Effector memory CD8-positive, alpha-beta T cell (primary cell): Measurements from ENCODE around the gene FAM83F.
A peak's percentile ranks its signal among the peaks of the same experiment; 100 is the strongest.

Experiments used
- ATAC-seq: fragments of 150-1000 bp; cut with Tn5 transposase; replicated peaks from 2 replicates; pipeline ENCODE4 v1.10.0; 2021; ENCODE audit warnings: mild to moderate bottlenecking, moderate library complexity
- DNase-seq, 3 experiments: peaks; one replicate each; pipeline ENCODE4 v3.0.0; 2021
- H3K27ac Mint-ChIP-seq, 2 donors: one replicate each; pipeline ENCODE4 v1.8.0; 2022; ENCODE audit warnings: mild to moderate bottlenecking in 2 of 2, mixed read lengths in 2 of 2, moderate library complexity in 2 of 2
- H3K27me3 Mint-ChIP-seq, 2 donors: one replicate each; pipeline ENCODE4 v1.8.0; 2022; ENCODE audit warnings: mixed read lengths in 2 of 2
- H3K36me3 Mint-ChIP-seq: one replicate; pipeline ENCODE4 v1.8.0; 2022; ENCODE audit warnings: mild to moderate bottlenecking, moderate library complexity, mixed read lengths; ENCODE audit not compliant: insufficient read depth
- H3K4me1 Mint-ChIP-seq, 2 donors: one replicate each; pipeline ENCODE4 v1.8.0; 2022; ENCODE audit warnings: low read depth in 2 of 2, mixed read lengths in 2 of 2
- H3K4me3 Mint-ChIP-seq, 2 donors: one replicate each; pipeline ENCODE4 v1.8.0; 2022; ENCODE audit warnings: mild to moderate bottlenecking in 2 of 2, mixed read lengths in 2 of 2, moderate library complexity in 2 of 2
- H3K9me3 Mint-ChIP-seq, 2 donors: one replicate each; pipeline ENCODE4 v1.8.0; 2022; ENCODE audit warnings: mixed read lengths in 2 of 2

Gene FAM83F

DNA sequence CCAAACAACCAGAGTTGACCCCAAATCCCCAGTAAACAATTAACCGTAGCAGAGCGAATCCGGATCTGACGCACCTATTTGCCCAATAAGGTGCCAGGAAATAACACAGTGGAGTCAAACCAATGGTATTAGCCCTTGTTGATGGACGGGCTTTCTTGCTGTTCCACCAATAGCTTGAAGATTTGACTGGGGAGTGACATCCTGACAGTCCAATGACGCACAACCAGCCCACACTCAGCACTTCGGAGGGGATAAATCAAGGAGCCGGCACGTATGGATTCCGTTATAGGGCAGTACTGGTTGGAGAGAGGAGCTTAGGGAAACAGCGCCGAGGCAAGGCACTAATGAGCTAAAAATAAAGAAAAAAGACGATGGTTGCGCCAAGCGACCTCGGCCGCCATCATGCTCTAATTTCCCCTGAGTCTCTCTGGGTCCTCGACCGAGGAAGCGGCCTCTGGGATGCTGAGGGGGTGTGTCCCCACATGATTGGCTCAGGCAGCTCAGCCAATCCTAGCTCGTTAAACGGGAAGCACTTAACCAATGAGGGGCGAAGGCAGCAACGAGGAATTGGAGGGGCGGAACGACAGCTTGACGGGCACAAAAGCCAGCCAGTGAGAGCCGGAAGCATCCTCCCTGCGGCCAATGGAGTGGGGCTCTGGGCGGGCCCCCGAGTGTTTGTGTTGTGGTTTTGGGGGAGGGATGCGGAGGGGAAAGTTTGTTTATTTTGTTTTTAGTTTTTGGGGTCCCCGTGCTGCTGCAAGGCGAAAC, 49.5 kb downstream of the FAM83F start:
- H3K27me3 Mint-ChIP-seq: peaks cover 9 to 11% of the 10 kb centered on the region in 2 donors
- peak overlapping the region; percentile 90 to 94 for H3K4me3 Mint-ChIP-seq
- H3K9me3 Mint-ChIP-seq: no peaks in the 10 kb centered on the region
- H3K27ac Mint-ChIP-seq: peak overlapping the region; percentile 99 to 100
- peaks cover 18 to 30% of the 10 kb centered on the region in 2 donors for H3K4me1 Mint-ChIP-seq
- ATAC-seq: peak; percentile 82
- peaks cover 42% of the 10 kb centered on the region for H3K36me3 Mint-ChIP-seq
- peak; percentile 98 to 99 (median 98) for DNase-seq

DNA sequence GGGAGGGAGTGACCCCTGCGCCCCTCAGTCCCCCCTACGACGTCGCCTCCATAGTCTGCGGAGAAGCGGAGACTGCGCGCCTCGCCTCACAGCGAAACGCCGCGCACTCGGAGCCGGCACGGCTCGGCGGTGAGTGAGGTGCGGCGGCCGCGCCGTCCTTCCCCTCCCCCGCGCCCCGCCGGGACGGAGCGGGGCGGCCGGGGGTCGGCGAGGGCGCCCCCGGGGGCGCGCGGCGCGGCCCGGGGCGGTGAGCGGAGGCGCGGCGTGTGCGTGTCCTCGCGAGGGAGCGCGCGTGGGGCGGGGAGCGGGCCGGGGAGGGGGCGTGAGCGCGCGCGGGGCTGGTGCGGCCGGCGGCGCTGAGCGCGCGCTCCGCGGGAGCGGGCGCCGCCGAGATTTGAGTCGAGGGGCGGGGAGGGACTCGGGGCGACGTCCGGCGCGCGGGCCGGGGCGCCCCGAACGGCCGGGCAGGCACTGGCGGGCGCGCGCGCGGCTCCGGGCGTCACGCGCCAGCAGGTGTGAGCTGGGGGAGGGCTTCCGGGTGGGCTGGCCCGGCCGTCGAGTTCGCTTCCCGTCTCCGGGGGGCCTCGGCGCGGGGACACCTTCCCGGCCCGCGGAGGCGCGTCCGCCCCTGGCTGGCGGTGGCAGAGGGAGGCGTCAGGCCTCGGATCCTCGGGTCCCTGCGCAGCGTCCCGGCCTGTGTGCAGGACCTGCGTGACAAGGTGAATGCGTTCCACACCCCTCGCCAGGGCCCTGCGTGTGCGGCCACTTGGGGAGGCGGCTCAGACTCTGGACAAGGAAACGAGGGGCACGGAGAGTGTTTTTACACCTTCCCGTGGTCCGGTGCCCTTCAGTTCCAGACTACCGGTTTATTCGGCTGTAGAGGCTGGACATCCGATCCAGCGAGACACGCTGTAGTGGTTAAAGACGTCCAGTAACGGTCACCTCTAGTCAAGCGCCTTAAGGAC, 50.4 kb downstream of the FAM83F start:
- Mint-ChIP-seq H3K4me3 (peak overlapping the region; percentile 90 to 94), H3K27me3 (peaks cover under 1 to 2% of the 10 kb centered on the region in 2 donors), H3K27ac (peak overlapping the region; percentile 99 to 100), H3K36me3 (peaks cover 42% of the 10 kb centered on the region), H3K9me3 (no peaks in the 10 kb centered on the region), H3K4me1 (peaks cover 24 to 36% of the 10 kb centered on the region in 2 donors)
- ATAC-seq (peak; percentile 36), DNase-seq (peak; percentile 74 to 78 (median 78))

DNA sequence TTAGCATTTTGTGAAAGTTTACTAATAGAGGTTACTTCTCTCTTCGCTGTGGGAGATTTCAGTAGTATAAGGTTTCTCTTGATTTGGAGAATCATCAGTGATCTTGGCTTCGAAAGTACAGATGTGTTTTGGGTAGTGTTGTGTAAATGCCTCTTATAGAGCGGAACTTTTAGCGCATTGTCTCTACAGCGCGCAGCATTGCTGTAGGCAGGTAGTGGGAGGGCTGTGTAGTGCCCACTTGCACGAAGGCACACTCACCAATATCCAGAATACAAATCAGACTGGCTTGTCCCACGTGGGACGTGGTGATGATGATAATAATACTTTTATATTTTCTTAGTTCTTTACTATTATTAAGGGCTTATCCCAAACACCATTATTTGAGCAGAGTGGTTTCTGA, 51.4 kb downstream of the FAM83F start:
- no peak for ATAC-seq
- peaks cover 42% of the 10 kb centered on the region for H3K36me3 Mint-ChIP-seq
- no peak for DNase-seq
- no peaks in the 10 kb centered on the region for H3K27me3 Mint-ChIP-seq
- peak overlapping the region; percentile 67 to 79 for H3K4me3 Mint-ChIP-seq
- peak overlapping the region; percentile 56 to 79 for H3K27ac Mint-ChIP-seq
- peaks cover 34 to 45% of the 10 kb centered on the region in 2 donors for H3K4me1 Mint-ChIP-seq
- H3K9me3 Mint-ChIP-seq: no peaks in the 10 kb centered on the region

DNA sequence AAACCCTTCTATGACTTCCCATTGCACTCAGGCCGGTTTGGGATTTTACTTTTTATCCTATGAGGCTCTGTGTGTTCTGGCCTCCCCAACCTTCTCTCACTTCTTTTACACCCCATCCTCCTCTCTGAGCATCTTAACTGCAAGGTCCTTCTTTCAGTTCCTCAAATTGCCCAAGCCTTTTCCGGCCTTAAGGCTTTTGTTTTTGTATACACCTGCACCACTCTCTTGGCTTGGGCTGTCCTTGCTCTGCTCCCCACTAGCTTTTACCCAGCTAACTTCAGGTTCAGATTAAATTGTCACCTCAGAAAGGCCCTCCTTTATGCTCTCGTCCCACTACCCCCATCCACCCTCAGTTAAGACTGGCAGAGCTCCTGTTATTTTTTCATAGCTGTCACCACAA, 55.5 kb downstream of the FAM83F start:
- Mint-ChIP-seq H3K27me3 (no peaks in the 10 kb centered on the region), H3K4me3 (peak overlapping the region in 1 of 2 donors; percentile 21), H3K4me1 (peaks cover 55 to 80% of the 10 kb centered on the region in 2 donors), H3K36me3 (peaks cover 34% of the 10 kb centered on the region), H3K27ac (peak overlapping the region; percentile 54 to 59), H3K9me3 (no peaks in the 10 kb centered on the region)
- no peak for ATAC-seq
- no peak for DNase-seq

DNA sequence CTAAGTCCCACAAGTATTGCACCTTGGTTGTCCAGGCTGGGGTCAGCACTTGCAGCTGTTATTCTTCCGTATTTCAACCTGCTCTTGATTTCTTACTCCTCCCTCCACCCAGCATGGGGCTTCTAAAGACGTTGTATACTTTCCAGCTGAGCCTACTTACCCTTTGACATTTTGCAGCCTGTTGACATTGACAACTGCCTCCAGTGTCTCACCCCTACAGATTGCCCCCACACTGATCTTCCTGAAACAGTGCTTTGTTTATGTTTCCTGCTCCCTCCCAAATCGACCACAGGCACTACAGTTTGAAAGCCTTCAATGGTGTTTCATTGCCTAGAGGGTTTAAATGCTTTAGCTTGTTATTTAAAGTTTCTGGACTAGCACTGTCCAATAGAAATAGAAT, 56.6 kb downstream of the FAM83F start:
- Mint-ChIP-seq H3K27ac (peak overlapping the region in 1 of 2 donors; percentile 47), H3K27me3 (no peaks in the 10 kb centered on the region), H3K4me1 (peaks cover 61 to 83% of the 10 kb centered on the region in 2 donors), H3K9me3 (no peaks in the 10 kb centered on the region), H3K36me3 (peaks cover 24% of the 10 kb centered on the region), H3K4me3 (peak overlapping the region; percentile 21 to 52)
- no peak for ATAC-seq
- no peak for DNase-seq

DNA sequence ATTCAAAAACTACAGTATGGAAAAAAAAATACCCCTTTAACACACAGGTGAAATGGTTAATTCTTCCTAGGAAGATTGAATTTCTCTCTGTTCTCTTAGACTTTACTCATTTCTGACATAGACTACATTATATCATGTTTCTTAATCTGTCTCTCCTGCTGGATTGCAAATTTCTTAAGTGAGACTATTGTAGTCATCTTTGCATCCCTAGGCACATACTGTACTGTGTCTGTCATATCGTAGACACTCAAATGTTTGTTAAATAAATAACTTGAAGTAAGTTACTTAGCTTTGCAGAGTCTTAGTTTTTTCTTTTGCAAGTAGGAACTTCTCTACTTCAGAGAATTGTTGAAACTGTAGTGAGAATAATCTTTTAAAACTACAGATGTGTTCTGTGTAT, 58.7 kb downstream of the FAM83F start:
- peak overlapping the region in 1 of 2 donors; percentile 15 for H3K4me3 Mint-ChIP-seq
- peaks cover 61 to 82% of the 10 kb centered on the region in 2 donors for H3K4me1 Mint-ChIP-seq
- ATAC-seq (no peak), DNase-seq (no peak)
- no peak overlapping the region for H3K27ac Mint-ChIP-seq
- H3K9me3 Mint-ChIP-seq: no peaks in the 10 kb centered on the region
- H3K36me3 Mint-ChIP-seq: peaks cover 11% of the 10 kb centered on the region
- no peaks in the 10 kb centered on the region for H3K27me3 Mint-ChIP-seq

DNA sequence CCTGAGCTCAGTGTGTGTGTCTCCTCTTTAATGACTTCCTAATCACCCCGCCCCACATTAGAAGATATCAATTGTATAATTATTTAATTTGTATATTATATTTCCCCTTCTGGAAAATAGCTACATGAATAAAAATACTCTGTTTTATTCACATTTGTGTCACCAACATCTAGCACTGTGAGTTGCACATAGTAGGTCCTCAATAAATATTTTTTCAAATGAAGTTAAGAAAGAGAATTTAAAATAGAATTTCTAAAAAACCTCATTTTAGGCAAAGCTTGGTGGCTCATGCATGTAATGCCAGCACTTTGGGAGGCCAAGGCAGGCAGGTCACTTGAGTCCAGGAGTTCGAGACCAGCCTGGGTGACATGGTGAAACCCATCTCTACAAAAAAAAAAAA, 59.7 kb downstream of the FAM83F start:
- peak overlapping the region; percentile 47 to 86 for H3K27ac Mint-ChIP-seq
- DNase-seq (no peak), ATAC-seq (no peak)
- peak overlapping the region; percentile 60 to 72 for H3K4me3 Mint-ChIP-seq
- H3K27me3 Mint-ChIP-seq: no peaks in the 10 kb centered on the region
- H3K4me1 Mint-ChIP-seq: peaks cover 58 to 81% of the 10 kb centered on the region in 2 donors
- peaks cover 6% of the 10 kb centered on the region for H3K36me3 Mint-ChIP-seq
- H3K9me3 Mint-ChIP-seq: no peaks in the 10 kb centered on the region

DNA sequence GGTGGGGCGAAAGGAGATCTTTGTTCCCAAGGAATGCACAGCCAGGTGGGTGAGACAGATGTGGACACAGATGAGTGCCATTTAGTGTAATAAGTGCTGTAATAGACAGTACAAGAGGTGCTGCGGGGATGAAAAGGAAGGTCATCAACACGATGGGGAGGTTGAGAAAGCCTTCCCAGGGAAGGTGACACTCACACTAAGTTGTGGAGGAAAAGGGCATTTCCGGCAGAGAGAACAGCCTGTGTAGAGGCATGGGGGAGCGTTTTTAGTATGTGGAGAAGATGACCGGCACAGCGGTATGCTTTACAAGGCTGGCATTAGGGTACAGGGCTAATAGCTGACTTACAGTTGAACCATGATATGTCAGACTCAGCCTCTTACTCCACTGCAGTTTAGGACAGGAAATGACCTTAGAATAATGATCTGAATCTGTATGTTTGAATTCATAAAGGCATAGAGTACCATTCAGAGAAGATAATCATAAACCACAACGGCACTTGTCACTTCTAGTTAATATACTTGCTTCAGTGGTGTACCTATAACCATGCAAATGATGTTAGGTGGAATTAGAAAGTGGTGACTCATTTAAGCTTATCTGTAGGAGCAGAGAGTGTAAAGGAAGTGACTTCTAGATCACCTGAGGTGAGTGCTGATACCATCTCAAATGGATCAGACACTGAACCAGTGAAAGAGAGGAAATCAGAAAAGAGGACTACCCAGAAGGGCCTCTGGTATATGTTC, 60.6 kb downstream of the FAM83F start:
- H3K27me3 Mint-ChIP-seq: no peaks in the 10 kb centered on the region
- DNase-seq (peak in 2 of 3 experiments; percentile 10), ATAC-seq (peak; percentile 91)
- H3K4me3 Mint-ChIP-seq: peak overlapping the region; percentile 60 to 72
- H3K9me3 Mint-ChIP-seq: no peaks in the 10 kb centered on the region
- peaks cover 10% of the 10 kb centered on the region for H3K36me3 Mint-ChIP-seq
- peak overlapping the region; percentile 47 to 86 for H3K27ac Mint-ChIP-seq
- peaks cover 52 to 75% of the 10 kb centered on the region in 2 donors for H3K4me1 Mint-ChIP-seq

DNA sequence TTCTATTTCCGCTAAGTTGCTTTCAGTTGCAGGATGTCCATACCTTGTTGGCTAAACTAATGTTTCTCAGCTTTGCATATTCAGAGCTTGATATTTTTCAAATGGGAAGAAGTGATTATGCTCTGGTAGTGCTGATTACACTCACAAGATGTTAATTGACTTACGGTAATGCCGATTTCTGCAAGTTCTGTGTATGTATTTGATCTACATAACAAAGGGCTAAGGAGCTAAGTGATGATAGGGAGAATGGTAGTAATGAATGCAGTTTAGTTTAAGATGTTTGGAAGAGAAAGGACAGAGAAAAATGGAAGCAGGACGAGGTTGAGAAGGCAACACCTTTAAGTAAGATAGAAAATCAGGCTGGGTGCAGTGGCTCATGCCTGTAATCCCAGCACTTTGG, 61.4 kb downstream of the FAM83F start:
- no peak for ATAC-seq

DNA sequence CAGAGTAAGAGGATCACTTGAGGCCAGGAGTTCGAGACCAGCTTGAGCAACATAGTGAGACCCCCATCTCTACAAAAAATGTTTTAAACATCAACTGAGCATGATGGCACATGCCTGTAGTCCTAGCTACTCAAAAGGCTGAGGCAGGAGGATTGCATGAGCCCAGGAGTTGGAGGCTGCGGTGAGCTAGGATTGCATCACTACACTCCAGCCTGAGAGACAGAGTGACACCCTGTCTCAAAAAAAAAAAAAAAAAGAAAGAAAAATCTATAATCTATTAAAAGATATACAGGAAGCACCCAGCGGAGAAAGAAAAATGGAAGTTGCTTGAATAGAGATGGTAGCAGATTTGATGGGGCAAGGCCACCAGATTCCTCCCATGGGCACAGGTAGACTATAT, 61.8 kb downstream of the FAM83F start:
- H3K27me3 Mint-ChIP-seq: no peaks in the 10 kb centered on the region
- no peak for ATAC-seq

More for the DNA sequence above, 61.4 kb downstream of the FAM83F start:
- Mint-ChIP-seq H3K4me1 (peaks cover 45 to 70% of the 10 kb centered on the region in 2 donors), H3K4me3 (peak overlapping the region in 1 of 2 donors; percentile 72), H3K27me3 (no peaks in the 10 kb centered on the region), H3K9me3 (no peaks in the 10 kb centered on the region), H3K27ac (peak overlapping the region; percentile 47 to 86), H3K36me3 (peaks cover 13% of the 10 kb centered on the region)
- no peak for DNase-seq

DNA sequence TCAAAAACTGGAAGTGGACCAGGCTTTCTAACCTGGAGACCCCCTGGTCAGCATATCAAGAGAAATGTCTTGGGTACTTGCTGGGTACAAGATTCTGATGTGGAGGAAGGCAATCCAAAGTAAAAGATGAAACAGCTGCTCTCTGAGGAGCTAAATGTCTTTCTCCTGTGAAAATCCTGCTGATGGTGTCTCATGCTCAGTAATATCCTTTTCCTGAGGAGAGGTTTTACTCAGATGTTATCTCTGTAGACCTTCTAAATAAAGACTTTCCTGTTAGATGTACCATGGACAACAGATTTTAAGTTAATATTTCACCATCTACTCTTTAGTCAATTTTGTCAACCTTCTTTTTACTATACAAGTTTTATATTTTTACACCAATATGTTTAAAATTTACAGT, 62.9 kb downstream of the FAM83F start:
- H3K27ac Mint-ChIP-seq: no peak overlapping the region
- peaks cover 36 to 61% of the 10 kb centered on the region in 2 donors for H3K4me1 Mint-ChIP-seq
- peaks cover 18% of the 10 kb centered on the region for H3K36me3 Mint-ChIP-seq
- H3K9me3 Mint-ChIP-seq: no peaks in the 10 kb centered on the region
- ATAC-seq (no peak), DNase-seq (no peak)
- H3K27me3 Mint-ChIP-seq: no peaks in the 10 kb centered on the region
- H3K4me3 Mint-ChIP-seq: peak overlapping the region; percentile 2 to 15

More for the DNA sequence above, 61.8 kb downstream of the FAM83F start:
- Mint-ChIP-seq H3K36me3 (peaks cover 16% of the 10 kb centered on the region), H3K4me1 (peaks cover 41 to 66% of the 10 kb centered on the region in 2 donors), H3K4me3 (peak overlapping the region in 1 of 2 donors; percentile 72), H3K27ac (peak overlapping the region in 1 of 2 donors; percentile 47), H3K9me3 (no peaks in the 10 kb centered on the region)
- DNase-seq: no peak

DNA sequence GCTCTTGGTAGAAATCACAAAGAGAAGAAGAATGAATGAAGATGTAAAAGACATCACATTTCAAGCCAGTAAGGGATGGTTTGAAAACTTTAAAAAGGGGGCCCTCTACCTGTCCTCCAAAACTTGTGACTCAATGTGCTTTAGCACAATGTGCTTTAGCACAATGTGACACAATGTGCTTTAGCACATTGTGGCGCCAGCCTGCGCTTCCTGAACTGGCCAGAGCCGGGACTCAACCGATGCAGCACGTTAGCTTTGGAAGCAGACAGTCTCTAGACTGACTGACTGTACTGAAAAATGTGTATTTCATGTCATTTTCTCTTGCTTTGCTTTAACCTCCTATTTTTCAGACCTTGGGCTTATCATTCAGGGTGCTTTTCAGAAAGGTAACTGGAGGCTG, 63.5 kb downstream of the FAM83F start:
- DNase-seq (no peak), ATAC-seq (peak; percentile 9)
- Mint-ChIP-seq H3K36me3 (peaks cover 18% of the 10 kb centered on the region), H3K4me3 (peak overlapping the region; percentile 2 to 15), H3K4me1 (peaks cover 36 to 61% of the 10 kb centered on the region in 2 donors), H3K9me3 (no peaks in the 10 kb centered on the region), H3K27me3 (no peaks in the 10 kb centered on the region), H3K27ac (no peak overlapping the region)

DNA sequence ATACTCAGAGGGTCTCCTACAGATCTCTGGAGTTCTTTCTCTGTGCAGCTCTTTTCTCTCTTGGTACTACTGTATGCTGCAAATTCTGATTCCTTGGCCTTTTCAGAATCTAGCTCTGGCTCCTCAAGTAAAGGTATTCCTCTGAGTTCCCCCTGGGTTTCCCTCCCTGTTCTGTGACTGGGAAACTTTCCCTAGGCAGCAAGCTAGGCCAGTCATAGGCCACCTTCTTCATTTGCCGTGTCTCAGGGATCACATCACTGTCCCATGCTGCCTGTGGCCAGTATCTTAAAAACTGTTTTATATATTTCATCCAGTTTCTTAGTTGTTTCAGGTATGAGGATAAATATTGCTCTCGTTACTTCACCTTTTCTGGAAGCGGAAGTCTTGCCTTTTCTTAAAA, 71.2 kb downstream of the FAM83F start:
- H3K4me3 Mint-ChIP-seq: peak overlapping the region; percentile 5 to 55
- peak overlapping the region; percentile 14 to 60 for H3K27ac Mint-ChIP-seq
- H3K4me1 Mint-ChIP-seq: peaks cover 36 to 66% of the 10 kb centered on the region in 2 donors
- H3K27me3 Mint-ChIP-seq: no peaks in the 10 kb centered on the region
- no peaks in the 10 kb centered on the region for H3K9me3 Mint-ChIP-seq
- ATAC-seq (no peak), DNase-seq (no peak)
- peaks cover 18% of the 10 kb centered on the region for H3K36me3 Mint-ChIP-seq
